Osteocyte (in vitro differentiated cells): ENCODE measurements around the gene FRS3. TPM values are rescaled to one million over a fixed set of nuclear protein-coding genes. Genes with fewer than 3 reads are reported as not detected.

Experiments
- DNase-seq: peaks from one replicate; pipeline ENCODE4 v3.0.0; 2021; ENCODE audit warnings: mixed read lengths; ENCODE audit not compliant: unreplicated experiment; ENCODE audit errors: extremely low spot score
- H3K27ac Mint-ChIP-seq: one replicate; pipeline ENCODE4 v1.8.0; 2021; ENCODE audit warnings: mild to moderate bottlenecking, mixed read lengths; ENCODE audit not compliant: unreplicated experiment
- H3K27me3 Mint-ChIP-seq: one replicate; pipeline ENCODE4 v1.8.0; 2021; ENCODE audit warnings: mixed read lengths; ENCODE audit not compliant: unreplicated experiment
- H3K36me3 Mint-ChIP-seq: one replicate; pipeline ENCODE4 v1.8.0; 2021; ENCODE audit warnings: mixed read lengths; ENCODE audit not compliant: unreplicated experiment
- H3K4me1 Mint-ChIP-seq: one replicate; pipeline ENCODE4 v1.8.0; 2021; ENCODE audit warnings: mixed read lengths; ENCODE audit not compliant: unreplicated experiment
- H3K4me3 Mint-ChIP-seq: one replicate; pipeline ENCODE4 v1.8.0; 2021; ENCODE audit warnings: mild to moderate bottlenecking, moderate library complexity, mixed read lengths; ENCODE audit not compliant: unreplicated experiment
- H3K9me3 Mint-ChIP-seq: one replicate; pipeline ENCODE4 v1.8.0; 2021; ENCODE audit warnings: mixed read lengths; ENCODE audit not compliant: unreplicated experiment
- total RNA-seq: library from RNA; stranded (reverse); gene quantifications from 2 replicates; pipeline ENCODE4 v1.2.1, GENCODE V29; 2021
- TF ChIP-seq, protein P1 (sequence below): fragments of 200-600 bp; sonication (generic); IDR thresholded peaks from 2 replicates; pipeline ENCODE4 v1.5.0; 2021; ENCODE audit warnings: antibody characterized with exemption, mild to moderate bottlenecking, moderate library complexity

The FRS3 gene
- total RNA-seq, 1 donor from 2014 or later, result 3.9 TPM

- Mint-ChIP-seq H3K27me3 (no peaks in the 10 kb centered on the region), H3K27ac (no peak overlapping the region), H3K4me3 (no peak overlapping the region), H3K4me1 (no peaks in the 10 kb centered on the region), H3K36me3 (no peaks in the 10 kb centered on the region), H3K9me3 (no peaks in the 10 kb centered on the region)
- no peak for DNase-seq
- TF ChIP-seq, protein P1, sequence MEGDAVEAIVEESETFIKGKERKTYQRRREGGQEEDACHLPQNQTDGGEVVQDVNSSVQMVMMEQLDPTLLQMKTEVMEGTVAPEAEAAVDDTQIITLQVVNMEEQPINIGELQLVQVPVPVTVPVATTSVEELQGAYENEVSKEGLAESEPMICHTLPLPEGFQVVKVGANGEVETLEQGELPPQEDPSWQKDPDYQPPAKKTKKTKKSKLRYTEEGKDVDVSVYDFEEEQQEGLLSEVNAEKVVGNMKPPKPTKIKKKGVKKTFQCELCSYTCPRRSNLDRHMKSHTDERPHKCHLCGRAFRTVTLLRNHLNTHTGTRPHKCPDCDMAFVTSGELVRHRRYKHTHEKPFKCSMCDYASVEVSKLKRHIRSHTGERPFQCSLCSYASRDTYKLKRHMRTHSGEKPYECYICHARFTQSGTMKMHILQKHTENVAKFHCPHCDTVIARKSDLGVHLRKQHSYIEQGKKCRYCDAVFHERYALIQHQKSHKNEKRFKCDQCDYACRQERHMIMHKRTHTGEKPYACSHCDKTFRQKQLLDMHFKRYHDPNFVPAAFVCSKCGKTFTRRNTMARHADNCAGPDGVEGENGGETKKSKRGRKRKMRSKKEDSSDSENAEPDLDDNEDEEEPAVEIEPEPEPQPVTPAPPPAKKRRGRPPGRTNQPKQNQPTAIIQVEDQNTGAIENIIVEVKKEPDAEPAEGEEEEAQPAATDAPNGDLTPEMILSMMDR, result no peak
Observed at GRCh38 chr6:41805830-41806774, 26.4 kb upstream of the FRS3 start.

- Mint-ChIP-seq H3K27ac (no peak overlapping the region), H3K4me3 (no peak overlapping the region), H3K9me3 (no peaks in the 10 kb centered on the region), H3K4me1 (no peaks in the 10 kb centered on the region), H3K27me3 (no peaks in the 10 kb centered on the region), H3K36me3 (peaks cover 2% of the 10 kb centered on the region)
- no peak for DNase-seq
- TF ChIP-seq, protein P1, result peak; percentile 70
Observed at GRCh38 chr6:41801380-41801779, 21.7 kb upstream of the FRS3 start.

GRCh38 chr6:41799559-41799911, 19.8 kb upstream of the FRS3 start:
- Mint-ChIP-seq H3K36me3 (peaks cover 2% of the 10 kb centered on the region), H3K27ac (no peak overlapping the region), H3K4me3 (no peak overlapping the region), H3K27me3 (no peaks in the 10 kb centered on the region), H3K9me3 (no peaks in the 10 kb centered on the region), H3K4me1 (no peaks in the 10 kb centered on the region)
- no peak for DNase-seq
- TF ChIP-seq, protein P1, result no peak

DNA sequence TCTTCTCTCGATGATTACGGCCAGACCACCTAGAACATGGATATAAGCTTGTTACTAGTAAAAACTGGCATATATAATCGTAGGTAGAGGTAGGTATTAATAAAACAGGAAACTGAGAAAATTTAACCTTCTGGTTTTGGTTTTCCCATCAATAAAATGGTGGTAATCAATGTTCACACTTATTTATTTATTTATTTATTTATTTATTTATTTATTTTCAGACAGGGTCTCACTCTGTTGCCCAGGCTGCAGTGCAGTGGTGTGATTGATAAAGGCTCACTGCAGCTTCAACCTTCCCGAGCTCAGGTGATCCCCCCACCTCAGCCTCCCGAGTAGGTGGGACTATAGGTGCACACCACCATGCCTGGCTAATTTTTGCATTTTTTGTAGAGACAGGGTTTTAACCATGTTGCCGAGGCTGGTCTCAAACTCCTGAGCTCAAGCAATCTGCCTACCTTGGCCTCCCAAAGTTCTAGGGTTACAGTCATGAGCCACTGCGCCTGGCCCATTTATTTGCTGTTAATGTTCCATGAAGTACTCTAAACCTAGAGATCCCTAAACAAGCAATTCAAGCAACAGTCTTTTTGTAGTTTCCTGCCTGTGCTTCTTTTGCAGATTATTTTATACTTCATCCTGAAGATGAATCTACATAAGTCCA, 19.3 kb upstream of the FRS3 start:
- Mint-ChIP-seq H3K36me3 (peaks cover 2% of the 10 kb centered on the region), H3K9me3 (no peaks in the 10 kb centered on the region), H3K27me3 (no peaks in the 10 kb centered on the region), H3K27ac (no peak overlapping the region), H3K4me3 (no peak overlapping the region), H3K4me1 (no peaks in the 10 kb centered on the region)
- no peak for DNase-seq
- TF ChIP-seq, protein P1, result no peak

DNA sequence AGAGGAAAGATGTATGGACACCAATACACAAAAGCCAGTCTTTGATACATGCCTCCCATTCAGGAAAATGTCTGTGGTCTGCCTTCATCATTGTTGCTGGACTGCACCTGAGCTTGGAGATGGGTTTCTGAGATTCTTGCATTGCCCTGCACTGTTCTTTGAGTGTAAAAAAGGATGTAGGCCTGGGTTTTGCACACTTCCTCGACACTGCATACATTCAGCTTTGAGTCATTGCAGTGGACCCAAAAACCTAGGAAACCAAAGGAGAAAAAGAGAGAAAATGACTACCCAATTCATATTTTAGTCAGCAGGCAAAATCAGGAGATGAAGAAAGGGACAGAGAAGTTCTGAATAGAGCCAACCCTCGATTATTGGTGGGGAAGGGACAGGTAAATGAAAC, 16.8 kb upstream of the FRS3 start:
- TF ChIP-seq, protein P1, result no peak
- Mint-ChIP-seq H3K36me3 (peaks cover 11% of the 10 kb centered on the region), H3K4me1 (no peaks in the 10 kb centered on the region), H3K27me3 (no peaks in the 10 kb centered on the region), H3K9me3 (no peaks in the 10 kb centered on the region), H3K27ac (no peak overlapping the region), H3K4me3 (no peak overlapping the region)
- DNase-seq, result no peak
